GDM1 (cell line): ENCODE data around the gene MRO.
A peak's percentile ranks its signal among the peaks of the same experiment; 100 is the strongest.
"Not testable (repeated sequence)": the region's sequence is repeated elsewhere in the genome, so short reads cannot be mapped to it uniquely, and the experiment has no call there.

Experiments
- DNase-seq: peaks from one replicate; lab custom pipeline; 2025; lab: John Stamatoyannopoulos, UW

The MRO gene

GRCh38 chr18:50819728-50820378, at the start of gene MRO:
Gene MRO, minus strand, starts transcription at chr18:50820016. Its CDS starts 10,616 bp downstream, at chr18:50809400.
- DNase-seq: peak; percentile 67

- no peak for DNase-seq
Observed at GRCh38 chr18:50869150-50869549, 49.3 kb upstream of the MRO start.

GRCh38 chr18:50866765-50867164, 46.9 kb upstream of the MRO start:
- no peak for DNase-seq

GRCh38 chr18:50863840-50864375, 44.1 kb upstream of the MRO start:
- DNase-seq: no peak

GRCh38 chr18:50862401-50862800, 42.6 kb upstream of the MRO start:
- DNase-seq: peak; percentile 50

GRCh38 chr18:50861617-50862016, 41.8 kb upstream of the MRO start:
- DNase-seq: no peak

GRCh38 chr18:50859793-50860555, 40.2 kb upstream of the MRO start:
- DNase-seq: no peak

- no peak for DNase-seq
Observed at GRCh38 chr18:50857694-50858093, 37.9 kb upstream of the MRO start.

GRCh38 chr18:50857166-50857565, 37.4 kb upstream of the MRO start:
- DNase-seq: not testable (repeated sequence)

GRCh38 chr18:50855976-50856757, 36.4 kb upstream of the MRO start:
- no peak for DNase-seq

GRCh38 chr18:50853863-50854271, 34.1 kb upstream of the MRO start:
- no peak for DNase-seq

GRCh38 chr18:50850307-50851065, 30.7 kb upstream of the MRO start:
- DNase-seq: no peak

GRCh38 chr18:50849419-50849821, 29.6 kb upstream of the MRO start:
- DNase-seq: no peak

- DNase-seq: no peak
Observed at GRCh38 chr18:50848991-50849390, 29.2 kb upstream of the MRO start.

GRCh38 chr18:50848061-50848551, 28.3 kb upstream of the MRO start:
- no peak for DNase-seq

GRCh38 chr18:50847192-50847591, 27.4 kb upstream of the MRO start:
- DNase-seq: no peak

- DNase-seq: no peak
Observed at GRCh38 chr18:50844960-50845359, 25.1 kb upstream of the MRO start.

- DNase-seq: no peak
Observed at GRCh38 chr18:50844554-50844953, 24.7 kb upstream of the MRO start.

GRCh38 chr18:50842846-50843245, 23.0 kb upstream of the MRO start:
- no peak for DNase-seq

- no peak for DNase-seq
Observed at GRCh38 chr18:50839996-50840395, 20.2 kb upstream of the MRO start.

- no peak for DNase-seq
Observed at GRCh38 chr18:50839341-50839740, 19.5 kb upstream of the MRO start.

GRCh38 chr18:50836521-50836957, 16.7 kb upstream of the MRO start:
- DNase-seq: no peak
